ENCODE results near the gene YIPF4. TPM values are rescaled to one million over a fixed set of nuclear protein-coding genes. Genes with fewer than 3 reads are reported as not detected.

The YIPF4 gene
- polyA plus RNA-seq, 1 donor (not counting 4 experiments of a cell fraction or from before 2014, with no cell fraction given) = 22.7 TPM

DNA sequence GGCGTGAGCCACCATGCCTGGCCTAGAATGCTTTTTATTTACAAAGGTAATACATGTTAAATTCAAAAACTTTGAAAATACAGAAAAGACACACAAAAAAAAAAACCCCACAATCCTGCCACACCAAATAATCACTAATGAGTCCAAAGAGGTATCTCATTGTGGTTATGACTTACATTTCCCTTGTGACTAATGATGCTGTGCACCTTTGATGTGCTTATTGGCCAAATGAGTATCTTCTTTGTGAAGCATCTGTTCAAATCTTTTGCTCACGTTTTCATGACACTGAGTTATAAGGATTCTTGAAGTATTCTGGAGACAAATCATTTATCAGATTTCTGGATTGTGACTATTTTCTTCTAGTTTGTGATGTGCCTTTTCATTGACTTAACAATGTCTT is 6.6 kb upstream of the YIPF4 start:
- Histone ChIP-seq H4K20me1 (ENCODE audit: control insufficient read depth, extremely low read depth, insufficient read depth, low read length) (no peaks in the 10 kb centered on the region), H3K79me2 (ENCODE audit: control insufficient read depth, insufficient read depth, low read length) (no peaks in the 10 kb centered on the region), H2AFZ (ENCODE audit: control insufficient read depth, low read length) (no peak overlapping the region), H3K27ac (ENCODE audit: control insufficient read depth, insufficient read depth, low read length) (no peak overlapping the region), H3K9me1 (ENCODE audit: control insufficient read depth, extremely low read depth, insufficient read depth, low read length) (no peaks in the 10 kb centered on the region), H3K4me3 (ENCODE audit: control insufficient read depth in 2 of 3, extremely low read depth in 1 of 3, insufficient read depth in 2 of 3, low read depth in 1 of 3, low read length in 3 of 3) (no peak overlapping the region), H3K9ac (ENCODE audit: control insufficient read depth, extremely low read depth, insufficient read depth, low read length) (no peak overlapping the region), H3K4me1 (ENCODE audit: control insufficient read depth, extremely low read depth, insufficient read depth, low read length) (no peaks in the 10 kb centered on the region), H3K4me2 (ENCODE audit: control insufficient read depth, extremely low read depth, insufficient read depth, low read depth, low read length) (no peak overlapping the region), H3K9me3 (ENCODE audit: control insufficient read depth, low read depth, low read length) (no peaks in the 10 kb centered on the region), H3K27me3 (ENCODE audit: control insufficient read depth, extremely low read depth, insufficient read depth, low read length) (no peaks in the 10 kb centered on the region), H3K36me3 (ENCODE audit: control insufficient read depth in 2 of 2, extremely low read depth in 1 of 2, insufficient read depth in 2 of 2, low read length in 2 of 2) (no peaks in the 10 kb centered on the region)
- no peak for DNase-seq (ENCODE audit: low read depth, low spot score)
- dilution Hi-C loops (cut with MboI; ENCODE audit: extremely low pct_ligation_motif_present, low sequenced_read_pairs) = no loop called here
- no peak for FAIRE-seq
- no peak for TF ChIP-seq EZH2 (IDR thresholded peaks at IDR 0.05; ENCODE audit: low read length)
- TF ChIP-seq, protein P1, sequence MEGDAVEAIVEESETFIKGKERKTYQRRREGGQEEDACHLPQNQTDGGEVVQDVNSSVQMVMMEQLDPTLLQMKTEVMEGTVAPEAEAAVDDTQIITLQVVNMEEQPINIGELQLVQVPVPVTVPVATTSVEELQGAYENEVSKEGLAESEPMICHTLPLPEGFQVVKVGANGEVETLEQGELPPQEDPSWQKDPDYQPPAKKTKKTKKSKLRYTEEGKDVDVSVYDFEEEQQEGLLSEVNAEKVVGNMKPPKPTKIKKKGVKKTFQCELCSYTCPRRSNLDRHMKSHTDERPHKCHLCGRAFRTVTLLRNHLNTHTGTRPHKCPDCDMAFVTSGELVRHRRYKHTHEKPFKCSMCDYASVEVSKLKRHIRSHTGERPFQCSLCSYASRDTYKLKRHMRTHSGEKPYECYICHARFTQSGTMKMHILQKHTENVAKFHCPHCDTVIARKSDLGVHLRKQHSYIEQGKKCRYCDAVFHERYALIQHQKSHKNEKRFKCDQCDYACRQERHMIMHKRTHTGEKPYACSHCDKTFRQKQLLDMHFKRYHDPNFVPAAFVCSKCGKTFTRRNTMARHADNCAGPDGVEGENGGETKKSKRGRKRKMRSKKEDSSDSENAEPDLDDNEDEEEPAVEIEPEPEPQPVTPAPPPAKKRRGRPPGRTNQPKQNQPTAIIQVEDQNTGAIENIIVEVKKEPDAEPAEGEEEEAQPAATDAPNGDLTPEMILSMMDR (optimal IDR thresholded peaks at IDR 0.05 in 1 of 3, IDR thresholded peaks at IDR 0.05 in 1 of 3, conservative IDR thresholded peaks at IDR 0.05 in 1 of 3; ENCODE audit: extremely low read depth in 1 of 3, insufficient read depth in 2 of 3, low read length in 3 of 3) = no peak

DNA sequence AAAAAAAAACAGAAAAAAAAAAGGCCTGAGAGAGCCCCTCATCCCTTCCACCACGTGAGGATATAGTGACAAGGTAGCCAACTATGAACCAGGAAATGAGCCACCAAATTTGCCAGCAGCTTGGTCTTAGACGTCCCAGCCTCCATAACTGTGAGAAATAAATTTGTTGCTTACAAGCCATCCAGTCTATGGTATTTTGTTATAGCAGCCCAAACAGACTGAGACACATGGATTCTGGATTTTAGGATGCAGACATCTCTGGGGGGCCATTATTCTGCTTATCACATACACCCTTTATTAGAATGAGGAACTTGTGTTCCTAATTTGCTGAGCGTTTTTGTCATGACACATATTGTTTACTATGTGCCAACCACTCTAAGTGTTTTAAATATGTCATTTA is 5.4 kb upstream of the YIPF4 start:
- H2AFZ ChIP-seq (ENCODE audit: control insufficient read depth, low read length) = no peak overlapping the region
- no peaks in the 10 kb centered on the region for H3K27me3 ChIP-seq (ENCODE audit: control insufficient read depth, extremely low read depth, insufficient read depth, low read length)
- no peak for TF ChIP-seq EZH2 (IDR thresholded peaks at IDR 0.05; ENCODE audit: low read length)
- TF ChIP-seq, protein P1 (optimal IDR thresholded peaks at IDR 0.05 in 1 of 3, IDR thresholded peaks at IDR 0.05 in 1 of 3, conservative IDR thresholded peaks at IDR 0.05 in 1 of 3; ENCODE audit: extremely low read depth in 1 of 3, insufficient read depth in 2 of 3, low read length in 3 of 3) = no peak
- no peaks in the 10 kb centered on the region for H3K79me2 ChIP-seq (ENCODE audit: control insufficient read depth, insufficient read depth, low read length)
- H3K27ac ChIP-seq (ENCODE audit: control insufficient read depth, insufficient read depth, low read length) = no peak overlapping the region
- peaks cover 2% of the 10 kb centered on the region for H3K4me1 ChIP-seq (ENCODE audit: control insufficient read depth, extremely low read depth, insufficient read depth, low read length)
- H3K9me3 ChIP-seq (ENCODE audit: control insufficient read depth, low read depth, low read length) = no peaks in the 10 kb centered on the region
- H3K4me3 ChIP-seq (ENCODE audit: control insufficient read depth in 2 of 3, extremely low read depth in 1 of 3, insufficient read depth in 2 of 3, low read depth in 1 of 3, low read length in 3 of 3) = no peak overlapping the region
- H3K36me3 ChIP-seq (ENCODE audit: control insufficient read depth in 2 of 2, extremely low read depth in 1 of 2, insufficient read depth in 2 of 2, low read length in 2 of 2) = no peaks in the 10 kb centered on the region
- dilution Hi-C loops (cut with MboI; ENCODE audit: extremely low pct_ligation_motif_present, low sequenced_read_pairs) = no loop called here
- H3K4me2 ChIP-seq (ENCODE audit: control insufficient read depth, extremely low read depth, insufficient read depth, low read depth, low read length) = no peak overlapping the region
- no peaks in the 10 kb centered on the region for H3K9me1 ChIP-seq (ENCODE audit: control insufficient read depth, extremely low read depth, insufficient read depth, low read length)
- no peak overlapping the region for H3K9ac ChIP-seq (ENCODE audit: control insufficient read depth, extremely low read depth, insufficient read depth, low read length)
- DNase-seq (ENCODE audit: low read depth, low spot score) (no peak), FAIRE-seq (no peak)
- no peaks in the 10 kb centered on the region for H4K20me1 ChIP-seq (ENCODE audit: control insufficient read depth, extremely low read depth, insufficient read depth, low read length)

Data from keratinocyte (primary cell).